GM19452 (cell line): ENCODE results near the gene WNT4.

ENCODE experiments used
- ATAC-seq: cut with Tn5 transposase; IDR thresholded peaks from one replicate; pipeline ENCODE4 v1.9.1; 2021; ENCODE audit not compliant: unreplicated experiment

The WNT4 gene

GRCh38 chr1:22164841-22165808 is 22.2 kb upstream of the WNT4 start:
- ATAC-seq = no peak

- no peak for ATAC-seq
Observed at GRCh38 chr1:22163564-22163963, 20.7 kb upstream of the WNT4 start.

DNA sequence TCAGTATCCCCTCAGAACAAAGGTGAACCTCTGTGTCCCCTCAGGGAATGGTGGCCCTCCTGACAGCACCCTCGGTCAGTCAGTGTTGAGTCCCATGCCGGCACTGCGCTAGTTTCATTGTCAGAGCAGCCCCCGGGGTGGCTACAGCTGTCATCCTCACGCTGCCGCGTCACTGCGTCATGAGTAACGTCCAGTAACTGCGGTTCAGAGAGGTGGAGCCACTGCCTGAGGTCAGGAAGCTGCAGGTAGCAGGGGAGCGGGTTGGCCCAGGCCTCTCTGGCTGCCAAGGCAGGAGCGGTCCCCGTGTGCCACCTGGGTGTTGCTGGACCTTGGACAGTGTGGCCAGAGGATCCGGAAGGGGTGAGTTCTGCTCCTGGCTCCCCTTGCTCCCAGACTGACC is 20.2 kb upstream of the WNT4 start:
- no peak for ATAC-seq

DNA sequence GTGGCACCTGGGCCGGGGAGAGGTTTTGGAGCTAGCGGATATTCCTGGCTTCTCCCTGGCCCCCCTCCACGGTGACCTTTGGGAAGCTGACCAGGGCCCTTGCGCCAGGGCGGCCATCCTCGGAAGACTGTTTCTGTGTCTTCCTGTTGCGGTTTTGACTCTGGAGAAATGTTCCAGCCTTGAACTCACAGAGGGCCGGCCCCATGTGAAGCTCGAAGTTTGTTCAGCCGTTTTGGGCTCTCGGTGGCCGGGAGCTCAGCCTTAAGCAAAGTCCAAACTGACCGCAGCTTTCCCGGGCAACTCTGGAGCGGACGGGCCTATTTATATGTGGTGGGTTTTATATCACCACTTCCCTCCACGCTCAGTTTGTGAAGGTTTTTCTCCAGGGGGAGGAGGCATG is 17.0 kb upstream of the WNT4 start:
- ATAC-seq = no peak

GRCh38 chr1:22158654-22159053 is 15.8 kb upstream of the WNT4 start:
- ATAC-seq = no peak

GRCh38 chr1:22157359-22157966 is 14.6 kb upstream of the WNT4 start:
- ATAC-seq = no peak

- ATAC-seq = no peak
Observed at GRCh38 chr1:22155517-22155916, 12.6 kb upstream of the WNT4 start.

DNA sequence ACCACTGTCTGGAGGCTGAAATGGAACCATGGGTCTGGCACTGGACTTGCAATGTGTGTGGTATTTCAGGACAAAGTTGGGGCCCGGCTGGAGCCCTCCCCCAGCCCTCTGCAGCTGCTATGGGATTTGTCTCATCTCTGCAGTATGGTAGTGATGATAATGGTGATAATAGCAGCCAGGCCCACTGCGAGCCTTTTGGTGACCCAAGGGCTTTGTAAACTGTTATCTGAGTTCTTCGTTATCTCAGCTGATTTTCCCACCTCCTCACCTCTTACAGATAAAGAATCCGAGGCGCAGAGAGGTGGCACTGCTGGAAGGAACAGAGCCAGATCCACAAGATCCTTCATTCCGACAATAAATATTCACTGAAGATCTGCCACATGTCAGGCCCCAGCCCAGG is 11.7 kb upstream of the WNT4 start:
- ATAC-seq = no peak

- no peak for ATAC-seq
Observed at GRCh38 chr1:22153660-22154437, 11.0 kb upstream of the WNT4 start.

DNA sequence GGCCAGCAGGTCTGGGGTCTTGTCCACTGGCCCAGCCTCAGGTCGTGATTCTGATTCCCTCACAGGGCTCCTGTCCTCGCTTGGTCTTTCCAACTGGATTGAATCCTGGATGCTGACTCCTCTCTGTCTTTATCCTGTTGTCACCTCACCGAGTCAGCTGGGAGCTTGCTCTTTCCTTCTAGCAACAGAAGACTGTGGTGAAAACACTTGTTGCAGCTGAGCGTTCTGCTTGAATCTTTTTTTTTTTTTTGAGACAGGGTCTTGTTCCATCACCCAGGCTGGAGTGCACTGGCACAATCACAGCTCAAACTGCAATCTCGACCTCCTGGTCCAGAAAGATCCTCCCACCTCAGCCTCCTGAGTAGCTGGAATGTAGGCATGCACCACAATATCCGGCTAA is 8.0 kb upstream of the WNT4 start:
- ATAC-seq = no peak

DNA sequence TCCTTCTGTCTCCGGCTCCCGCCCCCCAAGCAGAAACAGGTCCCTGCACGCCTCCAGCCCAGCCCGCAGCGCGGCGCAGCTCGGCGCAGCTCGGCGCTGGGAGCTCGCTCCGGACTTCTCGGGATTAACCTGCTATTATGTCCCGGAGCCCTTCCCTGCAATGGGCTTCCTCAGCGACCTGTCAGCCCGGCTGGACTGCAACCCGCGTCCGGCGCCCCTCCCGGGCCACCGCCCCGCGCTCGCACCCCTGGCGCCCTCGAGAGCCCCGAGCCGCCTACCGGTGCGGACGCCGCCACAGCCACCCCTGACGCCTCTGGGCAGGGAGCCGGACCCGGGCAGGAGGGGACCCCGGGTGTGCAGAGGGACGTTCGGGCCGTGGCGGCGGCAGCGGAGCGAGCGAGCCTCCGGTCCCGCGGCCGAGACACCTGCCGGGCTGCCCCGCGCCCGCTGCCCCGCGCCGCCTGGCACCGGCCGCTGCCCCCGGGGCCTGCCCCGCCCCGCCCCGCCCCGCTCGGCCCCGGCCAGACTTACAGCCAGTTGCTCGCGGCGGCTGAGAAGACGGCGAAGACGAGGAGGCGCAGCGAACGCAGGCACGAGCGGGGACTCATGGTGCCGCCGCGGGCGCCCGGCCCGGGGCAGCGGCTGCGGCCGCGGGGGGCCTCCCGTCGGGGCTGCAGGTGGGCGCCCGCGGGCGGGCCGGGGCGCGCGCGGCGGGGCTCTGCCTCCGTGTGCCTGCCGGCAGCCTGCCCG is 407 bp downstream of the WNT4 start:
- ATAC-seq = no peak

- ATAC-seq = no peak
Observed at GRCh38 chr1:22141554-22142314, 1.2 kb downstream of the WNT4 start.

DNA sequence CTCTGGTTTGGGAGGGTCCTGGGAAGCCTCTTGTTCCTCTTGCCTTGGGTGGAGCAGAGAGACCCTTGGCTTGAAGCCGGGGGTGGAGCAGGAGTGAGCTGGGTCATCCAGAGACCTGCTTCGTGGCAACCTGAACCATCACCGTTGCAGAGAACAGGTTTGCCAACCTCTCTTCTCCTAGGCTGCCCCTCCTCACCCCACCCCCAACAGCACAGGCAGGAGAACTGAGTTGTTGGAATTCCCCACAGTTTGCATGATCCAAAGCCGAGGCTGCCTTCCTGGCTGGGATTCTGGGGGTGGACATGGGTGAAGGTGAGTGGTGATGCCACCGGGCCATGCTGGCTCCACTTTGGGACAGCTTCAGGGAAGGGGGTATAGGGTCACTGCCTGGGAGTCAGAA is 2.2 kb downstream of the WNT4 start:
- no peak for ATAC-seq

DNA sequence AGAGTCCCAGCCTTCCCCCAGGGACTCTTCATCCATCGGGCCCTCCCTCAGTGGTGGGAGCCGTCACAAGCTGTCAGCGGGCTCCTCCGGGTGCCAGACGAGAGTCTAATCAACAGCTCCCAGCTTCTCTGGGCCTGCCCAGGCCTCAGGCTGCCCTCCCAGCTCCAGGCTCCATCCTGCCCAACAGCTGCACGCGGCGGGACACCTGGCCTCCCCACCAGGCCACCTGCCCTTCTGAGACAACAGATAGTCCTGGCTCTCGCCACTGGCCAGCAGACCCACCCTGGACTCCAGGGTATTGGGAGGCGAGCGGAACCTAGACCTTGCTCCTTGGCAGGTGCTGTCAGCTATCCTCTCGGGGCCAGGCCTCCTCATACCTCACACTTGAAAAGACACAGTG is 3.1 kb downstream of the WNT4 start:
- no peak for ATAC-seq

GRCh38 chr1:22139066-22139594 is 3.8 kb downstream of the WNT4 start:
- ATAC-seq = no peak

- no peak for ATAC-seq
Observed at GRCh38 chr1:22137004-22137720, 5.7 kb downstream of the WNT4 start.

- ATAC-seq = no peak
Observed at GRCh38 chr1:22133931-22134324, 9.0 kb downstream of the WNT4 start.

GRCh38 chr1:22133247-22133930 is 9.5 kb downstream of the WNT4 start:
- no peak for ATAC-seq
